HEK293T (cell line): ENCODE results near the gene MKRN2.

Experiments used
- FOXM1 ChIP-seq: fragments of 450-650 bp; IDR thresholded peaks from 2 replicates; pipeline ENCODE4 v1.6.1; 2017; ENCODE audit warnings: mild to moderate bottlenecking, borderline replicate concordance
- PKNOX1 ChIP-seq: fragments of 450-650 bp; IDR thresholded peaks from 2 replicates; pipeline ENCODE4 v1.6.1; 2016

DNA sequence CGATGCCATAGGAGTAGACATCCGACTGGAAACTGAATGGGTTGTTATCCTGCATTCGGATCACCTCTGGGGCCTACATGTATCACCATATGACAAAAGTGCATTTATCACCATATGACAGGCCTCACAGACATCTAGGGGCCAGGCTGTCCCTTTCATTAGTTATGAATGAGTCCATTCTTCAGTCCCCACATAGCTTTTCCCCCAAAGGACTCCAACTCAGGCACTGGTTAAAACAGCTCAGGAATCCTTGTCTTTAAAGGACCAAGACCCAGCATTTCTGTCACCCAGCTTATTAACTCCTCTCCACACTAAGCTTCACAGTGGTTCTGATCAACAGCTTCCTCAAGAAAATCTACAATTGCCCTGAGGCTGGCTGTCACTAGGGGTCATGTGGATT lies 28.3 kb downstream of the MKRN2 start:
- TF ChIP-seq PKNOX1 (no peak), FOXM1 (no peak)
